GM23338 (cell line): Measurements from ENCODE around the gene SNX9. TPM values are rescaled to one million over a fixed set of nuclear protein-coding genes. Genes with fewer than 3 reads are reported as not detected.

ENCODE experiments used
- ATAC-seq: fragments of 200-7000 bp; cut with Tn5 transposase; 3 replicates; pipeline ENCODE4 v1.9.1; 2020
- DNase-seq: peaks from one replicate; pipeline ENCODE4 v3.0.0-alpha.2; 2015; ENCODE audit warnings: low spot score
- H2AFZ ChIP-seq: fragments of 200-600 bp; sonication (generic); 2 replicates; pipeline ENCODE4 v1.8.0; 2016; ENCODE audit warnings: antibody characterized with exemption, mild to moderate bottlenecking, moderate library complexity
- H3F3A ChIP-seq: fragments of 200-600 bp; sonication (generic); replicated peaks from 2 replicates; pipeline ENCODE4 v1.8.0; 2017; ENCODE audit warnings: antibody characterized with exemption, mixed run types, low read depth
- H3K27ac ChIP-seq: fragments of 200-600 bp; sonication (generic); 2 replicates; pipeline ENCODE4 v1.6.1; 2016; ENCODE audit warnings: low read depth
- H3K27me3 ChIP-seq: fragments of 200-600 bp; sonication (generic); 2 replicates; pipeline ENCODE4 v1.8.0; 2016; ENCODE audit warnings: mild to moderate bottlenecking, mixed run types, moderate library complexity; ENCODE audit not compliant: insufficient read depth
- H3K36me3 ChIP-seq: fragments of 200-600 bp; sonication (generic); 2 replicates; pipeline ENCODE4 v1.8.0; 2016; ENCODE audit warnings: mild to moderate bottlenecking; ENCODE audit not compliant: insufficient read depth
- H3K4me1 ChIP-seq: fragments of 200-600 bp; sonication (generic); 2 replicates; pipeline ENCODE4 v1.8.0; 2016; ENCODE audit warnings: mild to moderate bottlenecking, moderate library complexity; ENCODE audit not compliant: insufficient read depth
- H3K4me2 ChIP-seq: fragments of 200-600 bp; sonication (generic); 2 replicates; pipeline ENCODE4 v1.7.1; 2017; ENCODE audit warnings: mixed run types
- H3K4me3 ChIP-seq: fragments of 200-600 bp; sonication (generic); 2 replicates; pipeline ENCODE4 v1.6.1; 2016; ENCODE audit warnings: mixed run types
- H3K79me2 ChIP-seq: fragments of 200-600 bp; sonication (generic); replicated peaks from 2 replicates; pipeline ENCODE4 v1.8.0; 2017; ENCODE audit warnings: mild to moderate bottlenecking; ENCODE audit not compliant: insufficient read depth
- H3K9me2 ChIP-seq: fragments of 200-600 bp; sonication (generic); 2 replicates; pipeline ENCODE4 v1.8.0; 2017; ENCODE audit not compliant: insufficient read depth
- H4K20me1 ChIP-seq: fragments of 200-600 bp; sonication (generic); replicated peaks from 2 replicates; pipeline ENCODE4 v1.8.0; 2017; ENCODE audit warnings: mild to moderate bottlenecking; ENCODE audit not compliant: insufficient read depth
- H3K27ac Mint-ChIP-seq: 2 replicates; pipeline ENCODE4 v1.8.0; 2020; ENCODE audit warnings: inconsistent platforms, mild to moderate bottlenecking, moderate library complexity, mixed read lengths
- H3K27me3 Mint-ChIP-seq: 3 replicates; pipeline ENCODE4 v1.8.0; 2022; ENCODE audit warnings: low read depth, mild to moderate bottlenecking, moderate library complexity, mixed read lengths, inconsistent platforms; ENCODE audit not compliant: insufficient read depth, poor library complexity
- H3K36me3 Mint-ChIP-seq: 3 replicates; pipeline ENCODE4 v1.8.0; 2021; ENCODE audit warnings: low read depth, mild to moderate bottlenecking, inconsistent platforms, moderate library complexity, mixed read lengths
- H3K4me1 Mint-ChIP-seq: 3 replicates; pipeline ENCODE4 v1.8.0; 2020; ENCODE audit warnings: mild to moderate bottlenecking, inconsistent platforms, mixed read lengths
- H3K4me3 Mint-ChIP-seq: 3 replicates; pipeline ENCODE4 v1.8.0; 2021; ENCODE audit warnings: moderate library complexity, mild to moderate bottlenecking, inconsistent platforms, mixed read lengths
- H3K9me3 Mint-ChIP-seq: 3 replicates; pipeline ENCODE4 v1.8.0; 2020; ENCODE audit warnings: moderate library complexity, mild to moderate bottlenecking, inconsistent platforms, mixed read lengths
- CREB1 ChIP-seq: fragments of 250-450 bp; sonication (Bioruptor Pico); IDR thresholded peaks from 2 replicates; pipeline ENCODE4 v1.5.0; 2020; ENCODE audit warnings: low read depth, mild to moderate bottlenecking, moderate library complexity
- EZH2 ChIP-seq: fragments of 200-600 bp; sonication (generic); IDR thresholded peaks from one replicate; pipeline ENCODE4 v1.8.0; 2017; ENCODE audit warnings: antibody characterized with exemption, mild to moderate bottlenecking, low read depth; ENCODE audit not compliant: unreplicated experiment
- EZH2phosphoT487 ChIP-seq: fragments of 200-600 bp; sonication (generic); IDR thresholded peaks from one replicate; pipeline ENCODE4 v1.8.1; 2018; ENCODE audit warnings: antibody characterized with exemption; ENCODE audit not compliant: unreplicated experiment
- JUNB ChIP-seq: IDR thresholded peaks from one replicate; pipeline ENCODE4 v1.6.1; 2016; ENCODE audit warnings: antibody characterized with exemption; ENCODE audit not compliant: unreplicated experiment
- REST ChIP-seq: IDR thresholded peaks from one replicate; pipeline ENCODE4 v1.6.1; 2018; ENCODE audit warnings: antibody characterized with exemption; ENCODE audit not compliant: unreplicated experiment
- STAT1 ChIP-seq: IDR thresholded peaks from one replicate; pipeline ENCODE4 v1.6.1; 2016; ENCODE audit warnings: antibody characterized with exemption; ENCODE audit not compliant: unreplicated experiment
- ZNF114 ChIP-seq: fragments of 250-450 bp; sonication (Bioruptor Pico); IDR thresholded peaks from 2 replicates; pipeline ENCODE4 v1.5.0; 2020; ENCODE audit warnings: mild to moderate bottlenecking, moderate library complexity
- ZNF331 ChIP-seq: fragments of 250-450 bp; sonication (Bioruptor Pico); IDR thresholded peaks from 2 replicates; pipeline ENCODE4 v1.5.0; 2020; ENCODE audit warnings: low read depth, mild to moderate bottlenecking, moderate library complexity
- polyA plus RNA-seq: library from polyadenylated mRNA; unstranded; fragments of >200 nt; fragmentation: Nextera tagmentation; extraction: Ambion mirVana; gene quantifications from 2 replicates; pipeline ENCODE4 v1.2.1, GENCODE V29; 2016
- total RNA-seq: library from RNA; depleted of rRNA; stranded (reverse); fragments of >200 nt; shearing (Covaris generic); gene quantifications from 2 replicates; pipeline ENCODE4 v1.2.3, GENCODE V29; 2014
- TF ChIP-seq, protein P1 (sequence below), 2 experiments: fragments of 200-600 bp in 1 of 2; sonication (generic) in 1 of 2; conservative IDR thresholded peaks; 2 replicates each; pipeline versions ENCODE4 v1.5.1 to v1.6.1; 2016 to 2017; ENCODE audit warnings: antibody characterized with exemption in 2 of 2, low read depth in 2 of 2, mild to moderate bottlenecking in 2 of 2, moderate library complexity in 1 of 2
- TF ChIP-seq, protein P2 (sequence below): fragments of 250-450 bp; sonication (Bioruptor Pico); IDR thresholded peaks from 2 replicates; pipeline ENCODE4 v1.5.0; 2020; ENCODE audit warnings: mild to moderate bottlenecking, moderate library complexity

Gene SNX9
- total and polyA plus RNA-seq, 2 experiments from 2014 or later = 18.4 to 23.3 TPM

- H3K79me2 ChIP-seq = peaks cover 98% of the 10 kb centered on the region
- Mint-ChIP-seq H3K36me3 (peaks cover 5% of the 10 kb centered on the region; the same call in 1 of the 3 replicates), H3K27ac (0 out of 2 replicates have a peak overlapping the region, but pooled peaks have one; percentile 12), H3K9me3 (no peaks in the 10 kb centered on the region), H3K27me3 (peaks cover 3% of the 10 kb centered on the region), H3K4me1 (peaks cover 59% of the 10 kb centered on the region), H3K4me3 (no peak overlapping the region)
- no peaks in the 10 kb centered on the region for H3K36me3 ChIP-seq
- H3K27me3 ChIP-seq = no peaks in the 10 kb centered on the region
- ATAC-seq (no peak), DNase-seq (no peak)
- peaks cover 43% of the 10 kb centered on the region for H3K4me1 ChIP-seq
- H3K4me2 ChIP-seq = no peak overlapping the region
- no peak overlapping the region for H2AFZ ChIP-seq
- TF ChIP-seq ZNF114 (CRISPR knock-in tag) (no peak), JUNB (no peak), EZH2 (no peak), REST (no peak), CREB1 (CRISPR knock-in tag) (no peak), EZH2phosphoT487 (no peak), ZNF331 (CRISPR knock-in tag) (no peak)
- TF ChIP-seq, protein P1, sequence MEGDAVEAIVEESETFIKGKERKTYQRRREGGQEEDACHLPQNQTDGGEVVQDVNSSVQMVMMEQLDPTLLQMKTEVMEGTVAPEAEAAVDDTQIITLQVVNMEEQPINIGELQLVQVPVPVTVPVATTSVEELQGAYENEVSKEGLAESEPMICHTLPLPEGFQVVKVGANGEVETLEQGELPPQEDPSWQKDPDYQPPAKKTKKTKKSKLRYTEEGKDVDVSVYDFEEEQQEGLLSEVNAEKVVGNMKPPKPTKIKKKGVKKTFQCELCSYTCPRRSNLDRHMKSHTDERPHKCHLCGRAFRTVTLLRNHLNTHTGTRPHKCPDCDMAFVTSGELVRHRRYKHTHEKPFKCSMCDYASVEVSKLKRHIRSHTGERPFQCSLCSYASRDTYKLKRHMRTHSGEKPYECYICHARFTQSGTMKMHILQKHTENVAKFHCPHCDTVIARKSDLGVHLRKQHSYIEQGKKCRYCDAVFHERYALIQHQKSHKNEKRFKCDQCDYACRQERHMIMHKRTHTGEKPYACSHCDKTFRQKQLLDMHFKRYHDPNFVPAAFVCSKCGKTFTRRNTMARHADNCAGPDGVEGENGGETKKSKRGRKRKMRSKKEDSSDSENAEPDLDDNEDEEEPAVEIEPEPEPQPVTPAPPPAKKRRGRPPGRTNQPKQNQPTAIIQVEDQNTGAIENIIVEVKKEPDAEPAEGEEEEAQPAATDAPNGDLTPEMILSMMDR (conservative IDR thresholded peaks at IDR 0.05; ENCODE audit: low read depth in 2 of 2) = no peak
- no peak overlapping the region for H3K27ac ChIP-seq
- no peaks in the 10 kb centered on the region for H3K9me2 ChIP-seq
- H4K20me1 ChIP-seq = peaks cover 3% of the 10 kb centered on the region; the same call in 1 of the 2 replicates
- H3F3A ChIP-seq = no peaks in the 10 kb centered on the region
- no peak overlapping the region for H3K4me3 ChIP-seq
Measured at GRCh38 chr6:157839606-157840005, 16.6 kb downstream of the SNX9 start.

- Mint-ChIP-seq H3K27me3 (peaks cover 3% of the 10 kb centered on the region), H3K36me3 (peaks cover 5% of the 10 kb centered on the region; the same call in 1 of the 3 replicates), H3K4me1 (peaks cover 59% of the 10 kb centered on the region), H3K9me3 (no peaks in the 10 kb centered on the region), H3K27ac (no peak overlapping the region), H3K4me3 (no peak overlapping the region)
- H3K4me3 ChIP-seq = no peak overlapping the region
- H3K4me2 ChIP-seq = no peak overlapping the region
- no peaks in the 10 kb centered on the region for H3F3A ChIP-seq
- no peaks in the 10 kb centered on the region for H3K27me3 ChIP-seq
- peaks cover 43% of the 10 kb centered on the region for H3K4me1 ChIP-seq
- H3K36me3 ChIP-seq = no peaks in the 10 kb centered on the region
- no peak overlapping the region for H3K27ac ChIP-seq
- no peaks in the 10 kb centered on the region for H3K9me2 ChIP-seq
- ATAC-seq (peak; percentile 24; the same call in 1 of the 3 replicates), DNase-seq (no peak)
- peaks cover 98% of the 10 kb centered on the region for H3K79me2 ChIP-seq
- peaks cover 3% of the 10 kb centered on the region; the same call in 1 of the 2 replicates for H4K20me1 ChIP-seq
- no peak overlapping the region for H2AFZ ChIP-seq
- no peak for TF ChIP-seq EZH2phosphoT487
- TF ChIP-seq EZH2 = no peak
- TF ChIP-seq STAT1 = no peak
- no peak for TF ChIP-seq CREB1 (CRISPR knock-in tag)
- TF ChIP-seq, protein P2, sequence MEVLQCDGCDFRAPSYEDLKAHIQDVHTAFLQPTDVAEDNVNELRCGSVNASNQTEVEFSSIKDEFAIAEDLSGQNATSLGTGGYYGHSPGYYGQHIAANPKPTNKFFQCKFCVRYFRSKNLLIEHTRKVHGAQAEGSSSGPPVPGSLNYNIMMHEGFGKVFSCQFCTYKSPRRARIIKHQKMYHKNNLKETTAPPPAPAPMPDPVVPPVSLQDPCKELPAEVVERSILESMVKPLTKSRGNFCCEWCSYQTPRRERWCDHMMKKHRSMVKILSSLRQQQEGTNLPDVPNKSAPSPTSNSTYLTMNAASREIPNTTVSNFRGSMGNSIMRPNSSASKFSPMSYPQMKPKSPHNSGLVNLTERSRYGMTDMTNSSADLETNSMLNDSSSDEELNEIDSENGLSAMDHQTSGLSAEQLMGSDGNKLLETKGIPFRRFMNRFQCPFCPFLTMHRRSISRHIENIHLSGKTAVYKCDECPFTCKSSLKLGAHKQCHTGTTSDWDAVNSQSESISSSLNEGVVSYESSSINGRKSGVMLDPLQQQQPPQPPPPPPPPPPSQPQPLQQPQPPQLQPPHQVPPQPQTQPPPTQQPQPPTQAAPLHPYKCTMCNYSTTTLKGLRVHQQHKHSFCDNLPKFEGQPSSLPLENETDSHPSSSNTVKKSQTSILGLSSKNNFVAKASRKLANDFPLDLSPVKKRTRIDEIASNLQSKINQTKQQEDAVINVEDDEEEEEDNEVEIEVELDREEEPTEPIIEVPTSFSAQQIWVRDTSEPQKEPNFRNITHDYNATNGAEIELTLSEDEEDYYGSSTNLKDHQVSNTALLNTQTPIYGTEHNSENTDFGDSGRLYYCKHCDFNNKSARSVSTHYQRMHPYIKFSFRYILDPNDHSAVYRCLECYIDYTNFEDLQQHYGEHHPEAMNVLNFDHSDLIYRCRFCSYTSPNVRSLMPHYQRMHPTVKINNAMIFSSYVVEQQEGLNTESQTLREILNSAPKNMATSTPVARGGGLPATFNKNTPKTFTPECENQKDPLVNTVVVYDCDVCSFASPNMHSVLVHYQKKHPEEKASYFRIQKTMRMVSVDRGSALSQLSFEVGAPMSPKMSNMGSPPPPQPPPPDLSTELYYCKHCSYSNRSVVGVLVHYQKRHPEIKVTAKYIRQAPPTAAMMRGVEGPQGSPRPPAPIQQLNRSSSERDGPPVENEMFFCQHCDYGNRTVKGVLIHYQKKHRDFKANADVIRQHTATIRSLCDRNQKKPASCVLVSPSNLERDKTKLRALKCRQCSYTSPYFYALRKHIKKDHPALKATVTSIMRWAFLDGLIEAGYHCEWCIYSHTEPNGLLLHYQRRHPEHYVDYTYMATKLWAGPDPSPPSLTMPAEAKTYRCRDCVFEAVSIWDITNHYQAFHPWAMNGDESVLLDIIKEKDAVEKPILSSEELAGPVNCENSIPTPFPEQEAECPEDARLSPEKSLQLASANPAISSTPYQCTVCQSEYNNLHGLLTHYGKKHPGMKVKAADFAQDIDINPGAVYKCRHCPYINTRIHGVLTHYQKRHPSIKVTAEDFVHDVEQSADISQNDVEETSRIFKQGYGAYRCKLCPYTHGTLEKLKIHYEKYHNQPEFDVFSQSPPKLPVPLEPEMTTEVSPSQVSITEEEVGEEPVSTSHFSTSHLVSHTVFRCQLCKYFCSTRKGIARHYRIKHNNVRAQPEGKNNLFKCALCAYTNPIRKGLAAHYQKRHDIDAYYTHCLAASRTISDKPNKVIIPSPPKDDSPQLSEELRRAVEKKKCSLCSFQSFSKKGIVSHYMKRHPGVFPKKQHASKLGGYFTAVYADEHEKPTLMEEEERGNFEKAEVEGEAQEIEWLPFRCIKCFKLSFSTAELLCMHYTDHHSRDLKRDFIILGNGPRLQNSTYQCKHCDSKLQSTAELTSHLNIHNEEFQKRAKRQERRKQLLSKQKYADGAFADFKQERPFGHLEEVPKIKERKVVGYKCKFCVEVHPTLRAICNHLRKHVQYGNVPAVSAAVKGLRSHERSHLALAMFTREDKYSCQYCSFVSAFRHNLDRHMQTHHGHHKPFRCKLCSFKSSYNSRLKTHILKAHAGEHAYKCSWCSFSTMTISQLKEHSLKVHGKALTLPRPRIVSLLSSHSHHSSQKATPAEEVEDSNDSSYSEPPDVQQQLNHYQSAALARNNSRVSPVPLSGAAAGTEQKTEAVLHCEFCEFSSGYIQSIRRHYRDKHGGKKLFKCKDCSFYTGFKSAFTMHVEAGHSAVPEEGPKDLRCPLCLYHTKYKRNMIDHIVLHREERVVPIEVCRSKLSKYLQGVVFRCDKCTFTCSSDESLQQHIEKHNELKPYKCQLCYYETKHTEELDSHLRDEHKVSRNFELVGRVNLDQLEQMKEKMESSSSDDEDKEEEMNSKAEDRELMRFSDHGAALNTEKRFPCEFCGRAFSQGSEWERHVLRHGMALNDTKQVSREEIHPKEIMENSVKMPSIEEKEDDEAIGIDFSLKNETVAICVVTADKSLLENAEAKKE (CRISPR knock-in tag) = no peak
Measured at GRCh38 chr6:157840261-157840660, 17.2 kb downstream of the SNX9 start.
